GM18519 (cell line): ENCODE data around the gene ISX.

ENCODE experiments used
- ATAC-seq: cut with Tn5 transposase; IDR thresholded peaks from one replicate; pipeline ENCODE4 v1.9.1; 2021; ENCODE audit warnings: mild to moderate bottlenecking, moderate library complexity; ENCODE audit not compliant: unreplicated experiment, low FRiP score

Gene ISX

DNA sequence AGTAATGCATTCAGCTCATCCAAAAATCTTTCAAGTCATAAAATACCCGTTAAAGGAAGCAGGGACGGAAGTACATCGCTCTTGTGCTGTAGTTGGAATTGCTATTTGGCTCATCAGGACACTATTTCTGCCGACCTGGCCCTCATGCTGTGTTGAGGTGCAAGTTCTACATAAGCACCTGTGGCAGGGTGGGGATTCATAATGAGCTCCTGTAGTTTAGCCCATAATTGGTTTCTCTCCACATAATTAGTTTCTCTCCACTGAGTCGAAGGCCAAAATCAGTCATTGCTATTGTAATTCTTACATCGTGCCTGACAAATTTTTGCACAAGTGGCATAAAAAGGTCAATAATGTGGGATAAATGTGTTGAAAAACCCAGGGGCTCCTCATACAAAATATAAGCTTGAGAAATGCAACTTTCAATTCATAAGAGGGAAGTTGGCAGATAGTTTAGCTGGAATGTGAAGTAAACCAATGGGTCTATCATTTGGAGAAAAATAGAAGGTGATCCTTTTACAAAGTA is 14.9 kb upstream of the ISX start:
- no peak for ATAC-seq

DNA sequence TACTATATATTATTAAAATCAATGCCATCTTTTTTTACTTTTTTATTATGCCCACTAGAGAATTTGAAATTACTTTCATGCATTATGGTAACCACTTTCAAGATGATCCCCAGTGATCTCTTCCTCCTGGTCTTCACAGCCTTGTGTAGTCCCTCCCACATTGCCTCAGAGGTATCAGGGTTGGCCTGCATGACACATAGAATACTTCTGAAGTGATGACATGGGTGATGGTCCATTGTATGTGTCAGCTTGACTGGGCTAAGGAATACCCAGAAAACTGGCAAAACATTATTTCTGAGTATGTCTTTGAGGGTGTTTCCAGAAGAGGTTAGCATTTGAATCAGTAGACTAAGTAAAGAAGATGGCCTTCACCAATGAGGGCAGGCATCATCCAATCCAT is 14.2 kb upstream of the ISX start:
- ATAC-seq = no peak

DNA sequence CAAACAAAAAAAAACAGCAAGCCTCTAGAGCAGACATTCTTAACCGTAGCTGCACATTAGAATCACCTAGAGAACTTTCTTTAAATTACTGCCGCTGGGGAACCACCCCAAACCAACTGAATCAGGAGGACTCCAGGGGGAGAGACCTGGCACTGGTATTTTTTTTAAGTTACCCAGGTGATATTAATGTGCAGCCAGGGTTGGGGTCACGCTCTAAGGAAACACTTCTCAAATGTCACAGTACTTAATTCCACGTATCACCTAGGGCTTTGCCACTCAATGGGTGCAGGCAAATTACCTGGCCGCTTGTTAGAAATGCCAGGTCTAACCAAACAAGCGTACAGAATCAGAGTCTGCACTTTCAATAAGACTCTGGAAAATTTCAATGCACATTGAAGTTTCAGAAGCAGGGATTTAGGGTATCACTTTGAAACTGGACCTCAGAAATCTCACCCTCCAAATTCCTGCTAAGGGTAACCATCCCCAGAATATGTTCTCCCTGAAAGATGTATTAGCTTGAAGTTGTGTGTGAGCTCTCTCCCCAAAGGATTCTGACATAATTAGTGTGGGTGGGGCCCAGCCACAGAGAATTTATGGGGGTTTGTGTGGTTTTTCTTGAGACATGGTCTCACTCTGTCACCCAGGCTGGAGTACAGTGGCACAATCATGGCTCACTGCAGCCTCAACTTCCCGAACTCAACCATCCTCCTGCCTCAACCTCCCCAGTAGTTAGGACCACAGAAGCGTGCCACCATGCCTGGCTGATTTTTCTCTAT is 12.7 kb upstream of the ISX start:
- no peak for ATAC-seq

DNA sequence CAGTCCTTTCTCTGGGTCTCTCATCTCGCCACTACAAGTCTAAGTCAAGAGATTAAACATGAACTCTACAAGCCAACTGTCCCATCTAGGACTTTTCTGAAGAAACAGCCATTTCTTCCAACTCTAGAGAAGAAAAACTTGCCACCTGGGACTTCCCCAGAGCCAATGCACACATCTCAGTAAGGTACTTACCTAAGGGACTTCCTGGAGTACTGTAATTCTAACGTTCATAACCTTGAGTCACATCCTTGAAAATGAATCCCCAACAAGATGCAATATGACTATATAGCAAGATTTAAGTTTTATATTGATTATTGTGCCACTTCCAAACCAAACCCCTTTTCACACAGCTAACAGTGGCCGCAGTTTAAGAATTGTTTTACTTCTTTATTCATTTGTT is 11.9 kb upstream of the ISX start:
- no peak for ATAC-seq

DNA sequence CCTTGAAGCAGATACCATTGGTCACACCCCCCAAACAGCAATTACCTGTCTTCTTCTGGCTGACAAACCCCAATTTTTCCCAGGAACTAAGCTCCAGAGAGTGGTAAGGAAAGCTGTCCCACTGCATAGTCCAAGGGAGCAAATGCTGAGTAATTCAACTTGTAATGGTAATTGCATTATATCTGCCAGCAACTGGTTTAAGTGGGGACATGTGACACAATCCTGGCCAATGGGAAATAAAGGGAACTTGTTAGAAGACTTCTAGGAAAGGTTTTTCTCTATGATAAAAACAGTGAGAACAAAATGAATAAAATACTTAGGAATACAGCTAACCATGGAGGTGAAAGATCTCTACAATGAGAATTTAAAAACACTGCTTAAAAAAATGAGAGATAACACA is 9.5 kb upstream of the ISX start:
- ATAC-seq = no peak

DNA sequence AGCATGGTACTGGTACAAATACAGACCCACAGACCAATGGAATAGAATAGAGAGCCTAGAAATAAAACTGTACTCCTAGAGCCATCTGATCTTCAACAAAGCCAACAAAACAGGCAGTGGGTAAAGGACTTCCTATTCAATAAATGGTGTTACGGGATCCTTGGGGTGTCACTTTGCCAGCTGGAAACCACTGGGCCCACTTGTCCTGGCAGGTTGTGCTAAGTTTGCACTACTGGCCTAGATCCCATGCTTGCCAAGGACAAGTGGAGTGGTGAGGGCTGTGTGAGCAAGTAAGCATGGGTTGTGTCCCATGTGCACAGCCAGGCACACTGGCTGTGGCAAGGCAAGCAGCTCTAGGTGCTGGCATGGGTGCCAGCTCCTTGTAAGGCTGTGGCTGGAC is 8.8 kb upstream of the ISX start:
- ATAC-seq = no peak

DNA sequence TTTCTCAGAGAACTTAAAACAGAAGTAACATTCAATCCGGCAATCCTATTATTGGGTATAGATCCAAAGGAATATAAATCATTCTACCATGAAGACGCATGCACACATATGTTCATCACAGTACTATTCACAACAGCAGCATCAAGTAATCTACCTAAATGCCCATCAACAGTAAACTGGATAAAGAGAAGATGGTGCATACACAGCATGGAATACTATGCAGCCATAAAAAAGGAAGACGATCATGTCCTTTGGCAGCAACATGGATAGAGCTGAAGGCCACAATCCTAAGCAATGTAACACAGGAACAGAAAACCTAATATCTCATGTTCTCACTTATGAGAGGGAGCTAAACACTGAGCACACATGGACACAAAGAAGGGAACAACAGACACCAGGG is 6.3 kb upstream of the ISX start:
- no peak for ATAC-seq

DNA sequence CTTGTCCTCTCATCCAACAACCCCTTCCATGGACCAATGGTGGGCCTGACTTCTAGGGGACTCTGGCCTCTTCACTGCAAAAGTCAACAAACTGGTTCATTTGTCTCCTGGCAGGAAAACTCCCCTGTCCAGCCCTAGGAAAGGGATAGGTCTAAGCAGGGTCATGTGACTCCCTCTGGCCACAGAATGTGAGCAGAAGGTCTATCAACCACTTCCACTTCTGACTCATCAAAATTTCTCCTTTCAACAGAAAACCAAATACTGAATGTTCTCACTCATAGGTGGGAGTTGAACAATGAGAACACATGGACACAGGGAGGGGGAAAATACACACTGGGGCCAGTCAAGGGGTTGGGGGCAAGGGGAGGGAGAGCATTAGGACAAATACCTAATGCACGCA is 1.3 kb upstream of the ISX start:
- ATAC-seq = no peak

DNA sequence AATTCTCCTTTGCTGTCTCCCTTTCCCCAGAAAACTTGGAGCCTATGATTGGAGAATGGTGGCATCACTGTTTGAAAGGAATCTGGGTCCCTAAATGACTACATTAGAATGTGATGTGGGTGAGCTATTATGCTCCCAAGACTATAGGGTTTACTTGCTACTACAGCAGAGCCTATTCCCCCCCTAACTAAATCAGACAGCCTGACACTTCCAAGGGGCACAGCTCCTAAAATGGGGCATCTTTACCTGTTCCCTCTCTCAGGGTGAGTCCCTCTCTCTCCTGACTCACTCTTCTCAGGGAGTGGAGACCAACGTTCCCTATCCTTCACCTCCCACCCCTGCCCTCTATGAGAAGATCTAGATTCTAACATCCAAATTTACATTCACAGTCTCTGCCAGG is 775 bp upstream of the ISX start:
- no peak for ATAC-seq

DNA sequence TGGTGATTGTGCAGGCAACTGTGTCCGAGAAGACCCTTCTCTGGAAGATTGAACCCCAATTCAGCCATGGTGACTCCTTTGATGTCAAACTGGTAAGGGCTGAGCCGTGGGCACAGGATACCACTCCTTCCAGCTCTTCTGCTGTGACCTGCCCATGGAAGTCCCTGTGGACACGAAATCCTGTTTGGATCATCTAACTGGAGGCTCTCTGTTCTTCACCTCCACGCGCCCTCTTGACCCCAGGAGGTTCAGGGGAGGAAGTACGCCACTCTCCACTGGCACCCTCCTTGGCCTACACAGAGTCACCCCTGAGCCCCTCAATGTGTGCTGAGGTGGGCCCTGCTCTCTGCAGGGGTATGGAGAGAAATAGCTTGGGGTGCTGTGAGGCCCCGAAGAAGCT is 810 bp downstream of the ISX start:
- no peak for ATAC-seq

DNA sequence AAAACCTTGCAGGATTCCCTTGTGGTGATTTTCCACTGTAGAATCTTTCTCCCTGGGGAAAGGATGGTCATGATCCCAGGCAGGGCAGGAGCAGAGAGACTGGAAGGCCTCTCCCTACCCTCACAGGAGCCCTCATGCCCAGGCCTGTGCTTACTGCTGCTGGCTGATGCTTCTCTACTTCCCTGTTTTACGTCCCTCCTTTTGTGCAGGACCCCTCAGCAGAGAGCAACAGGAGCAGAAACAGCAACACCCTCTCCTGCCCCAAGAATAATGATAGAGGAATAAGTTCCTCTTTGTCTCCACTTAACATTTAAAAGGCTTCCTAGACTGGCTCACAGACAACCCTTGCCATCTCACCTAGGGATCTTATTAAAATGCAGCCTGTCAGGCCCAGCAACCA is 3.6 kb downstream of the ISX start:
- no peak for ATAC-seq

DNA sequence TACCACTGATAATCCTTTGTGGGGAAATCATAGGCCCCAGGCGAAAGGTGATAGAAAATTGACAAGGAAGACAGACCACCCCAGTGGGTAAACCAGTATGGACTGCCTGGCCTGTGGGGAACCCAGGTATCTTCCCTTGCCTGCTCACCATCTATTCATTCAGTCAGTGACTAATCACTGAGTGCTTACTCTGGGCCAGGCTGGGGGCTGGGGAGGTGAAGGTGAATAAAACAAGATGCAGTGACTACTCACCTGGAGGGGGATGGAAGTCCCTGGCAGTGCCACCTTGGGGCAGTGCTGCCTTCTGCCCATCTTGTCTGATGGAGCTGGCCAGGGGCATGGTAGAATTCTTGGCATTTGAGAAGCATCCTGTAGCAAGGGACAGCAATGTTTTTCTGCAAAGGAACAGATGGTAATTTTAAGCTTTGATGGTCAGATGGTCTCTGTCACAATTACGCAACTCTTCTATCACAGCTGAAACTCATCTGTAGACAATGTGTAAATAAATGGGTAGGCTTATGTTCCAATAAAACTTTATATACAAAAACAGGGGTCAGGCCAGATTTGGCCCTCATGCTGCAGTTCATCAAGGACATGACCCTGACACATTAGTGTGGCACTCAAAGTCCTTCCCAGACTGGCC is 4.6 kb downstream of the ISX start:
- no peak for ATAC-seq

DNA sequence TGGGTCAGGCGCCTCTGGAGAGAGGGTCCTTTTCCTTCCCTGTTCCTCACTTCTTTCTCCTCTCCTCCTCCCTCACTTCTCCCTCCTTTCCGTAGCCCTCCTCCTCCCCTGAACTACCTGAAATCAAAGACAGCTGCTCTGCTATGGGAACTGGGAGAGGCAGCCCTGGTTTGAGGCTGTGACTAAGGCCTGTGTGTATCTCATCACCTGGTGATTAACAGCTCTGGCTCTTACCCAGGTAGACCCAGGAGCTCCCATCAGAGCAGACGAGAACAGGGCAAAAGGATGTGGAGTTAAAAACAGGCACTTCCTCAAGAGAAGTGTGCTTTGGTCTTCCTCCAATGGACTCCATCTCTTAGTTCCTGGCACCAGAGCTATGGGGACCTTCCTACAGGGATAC is 5.8 kb downstream of the ISX start:
- ATAC-seq = no peak

DNA sequence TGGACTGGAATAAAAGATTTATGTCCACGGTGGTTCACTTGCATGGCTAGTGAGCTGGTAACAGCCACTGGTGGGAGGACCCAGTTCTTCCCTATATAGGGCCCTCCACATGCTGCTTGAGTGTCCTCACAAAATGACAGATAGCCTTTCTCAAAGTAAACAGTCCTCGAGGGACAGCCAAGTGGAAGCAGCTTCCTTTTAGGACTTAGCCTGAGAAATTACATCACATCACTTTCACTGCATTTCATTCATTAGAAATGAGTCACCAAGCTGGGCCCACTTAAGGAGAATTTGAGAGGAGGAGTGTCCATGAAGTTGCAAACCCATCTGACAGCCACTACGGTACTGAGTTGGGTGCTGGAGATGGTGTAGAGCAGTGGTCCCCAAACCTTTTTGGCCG is 7.0 kb downstream of the ISX start:
- ATAC-seq = no peak

DNA sequence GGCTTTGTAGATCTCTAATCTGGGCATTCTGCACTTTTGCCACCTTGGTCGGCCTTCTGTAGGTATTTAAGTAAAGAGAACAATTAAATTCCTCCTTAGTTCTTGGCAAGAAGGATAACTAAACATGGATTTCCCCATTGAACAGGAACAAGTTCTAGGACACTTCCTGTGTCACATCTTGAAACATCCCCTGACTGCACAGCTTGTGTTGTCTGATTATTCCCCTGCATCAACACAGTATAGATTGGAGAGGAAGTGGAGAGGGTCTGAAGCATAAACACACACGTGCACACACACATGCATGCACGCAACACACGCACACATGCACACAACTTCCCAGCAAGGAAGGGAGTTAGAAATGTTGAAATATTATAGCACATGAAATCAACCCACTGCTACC is 8.6 kb downstream of the ISX start:
- ATAC-seq = no peak

DNA sequence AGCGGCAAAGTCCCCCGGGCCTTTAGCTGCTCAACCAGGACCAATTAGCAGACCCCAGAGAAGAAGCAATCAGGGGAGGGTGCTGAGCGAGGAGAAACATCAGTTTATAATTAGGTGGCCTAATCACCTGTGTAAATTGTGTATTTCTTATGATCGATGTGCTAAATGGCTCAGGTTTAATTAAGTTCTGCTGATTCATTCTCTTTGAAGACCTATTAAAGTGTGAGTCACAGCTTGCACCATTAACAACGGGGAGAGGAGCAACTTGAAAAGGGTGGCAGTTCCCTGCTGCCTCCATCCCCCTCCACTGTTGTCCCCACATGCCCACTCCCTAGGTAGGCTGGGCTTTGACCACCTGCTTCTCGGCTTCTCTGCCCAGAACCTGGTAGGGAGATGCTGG is 10.7 kb downstream of the ISX start:
- no peak for ATAC-seq

DNA sequence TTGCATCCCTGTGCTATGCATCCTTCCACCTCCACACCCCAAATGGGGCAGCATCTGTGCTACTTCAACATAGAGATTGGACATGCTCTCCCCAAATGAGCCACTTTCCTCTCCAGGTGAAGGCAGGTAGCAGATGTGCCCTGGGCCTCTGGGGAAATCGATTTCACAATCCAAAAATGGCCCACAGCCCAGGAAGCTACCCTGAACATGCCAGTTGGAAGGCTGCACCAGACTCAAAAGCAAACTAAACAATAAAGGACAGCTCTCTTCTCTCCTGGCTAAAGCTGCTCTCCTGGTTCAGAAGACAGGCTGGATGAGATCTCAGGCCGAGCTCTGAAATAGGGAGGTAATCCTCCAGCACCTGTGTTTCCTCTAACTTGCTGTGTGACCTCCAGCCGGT is 19.7 kb downstream of the ISX start:
- ATAC-seq = no peak

DNA sequence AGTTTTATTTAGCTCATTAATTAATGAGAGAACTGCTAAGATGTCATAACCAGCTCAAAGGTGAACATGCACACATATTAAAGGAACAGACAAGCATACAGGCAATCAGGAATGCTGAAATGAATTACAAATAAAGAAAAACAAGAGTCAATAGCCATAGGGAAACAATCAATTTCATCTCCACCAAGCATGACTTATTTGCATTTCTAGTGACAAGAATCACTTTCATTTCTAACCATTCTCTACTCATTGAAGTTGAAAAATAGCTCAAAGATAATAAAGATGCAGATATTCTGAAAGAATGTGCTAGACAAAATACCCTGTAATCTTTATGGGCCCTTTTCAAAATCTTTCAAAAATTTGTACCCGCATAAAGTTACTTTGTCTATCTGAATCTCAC is 23.2 kb downstream of the ISX start:
- ATAC-seq = no peak

DNA sequence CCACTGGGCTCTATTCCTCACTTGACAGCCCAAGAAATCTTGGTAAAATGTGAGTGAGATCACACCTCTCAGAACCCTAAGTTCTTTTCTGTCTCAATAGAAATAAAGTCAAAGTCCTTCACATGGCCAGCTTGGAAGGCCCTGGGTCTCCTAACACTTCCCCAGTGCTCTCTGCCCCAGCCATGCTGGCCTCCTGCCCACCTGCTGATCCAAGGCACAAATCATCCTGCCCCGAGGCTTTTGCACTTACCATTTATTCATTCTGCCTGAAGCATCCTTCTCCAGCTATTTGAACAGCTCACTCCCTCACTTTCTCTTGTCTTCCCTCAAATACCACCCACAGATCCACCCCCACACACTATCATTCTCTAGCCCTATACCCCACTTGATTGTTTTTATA is 26.4 kb downstream of the ISX start:
- no peak for ATAC-seq

DNA sequence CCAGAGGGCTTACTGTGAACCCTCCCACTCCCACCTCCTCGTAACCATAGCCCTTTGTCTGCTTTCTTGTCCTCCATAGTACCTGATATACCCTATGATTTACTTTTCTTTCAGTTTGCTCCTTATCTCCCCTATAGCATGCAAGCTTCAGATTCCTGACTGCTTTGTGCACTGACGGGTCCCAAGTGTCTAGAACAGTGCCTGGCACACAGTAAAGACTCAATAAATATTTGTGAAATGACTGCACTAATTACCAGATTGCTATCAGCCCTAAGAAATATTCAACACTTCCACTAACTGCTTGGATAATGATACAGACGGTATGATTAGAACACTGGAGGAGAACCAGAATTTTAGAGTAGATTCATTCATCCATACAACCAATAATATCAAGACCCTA is 33.0 kb downstream of the ISX start:
- ATAC-seq = no peak

DNA sequence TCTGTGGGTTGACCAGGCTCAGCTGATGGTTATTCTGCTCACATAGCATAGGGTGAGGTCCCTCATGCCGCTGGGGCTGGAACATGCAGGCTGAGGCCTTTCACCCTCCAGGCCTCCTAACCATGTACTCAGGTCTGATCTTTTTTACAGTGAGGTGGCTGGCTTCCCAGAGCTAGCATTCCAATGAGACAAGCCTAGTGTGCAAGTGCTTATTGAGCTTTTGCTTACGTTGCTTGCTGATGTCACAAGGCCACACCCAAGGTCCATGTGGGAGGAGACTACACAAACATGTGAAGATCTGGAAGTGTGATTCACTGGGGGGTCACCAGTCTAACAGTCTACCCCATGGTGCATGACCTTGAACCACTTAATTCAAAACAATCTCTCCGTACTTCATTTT is 33.9 kb downstream of the ISX start:
- no peak for ATAC-seq

DNA sequence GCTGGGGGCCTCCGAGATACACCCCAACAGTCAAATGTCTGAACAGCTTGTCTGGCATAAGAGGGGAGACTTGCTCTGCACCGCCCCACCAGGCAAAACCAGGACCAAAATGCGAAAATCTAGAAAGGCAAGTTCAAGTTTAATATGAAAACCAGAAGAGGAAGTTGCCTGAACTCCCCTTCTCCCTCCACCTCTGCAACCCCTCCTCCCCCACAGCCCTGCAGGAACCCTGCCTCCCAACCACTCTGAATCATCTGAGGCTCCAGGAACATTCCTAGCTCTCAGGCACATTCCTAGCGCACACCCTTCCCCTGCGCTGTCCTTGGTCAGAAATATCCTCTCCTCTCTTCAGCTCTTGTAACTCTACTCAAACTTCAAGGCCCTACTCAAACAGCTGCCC is 36.7 kb downstream of the ISX start:
- ATAC-seq = no peak
